ENCODE results near the gene TP73.

TP73 gene

DNA sequence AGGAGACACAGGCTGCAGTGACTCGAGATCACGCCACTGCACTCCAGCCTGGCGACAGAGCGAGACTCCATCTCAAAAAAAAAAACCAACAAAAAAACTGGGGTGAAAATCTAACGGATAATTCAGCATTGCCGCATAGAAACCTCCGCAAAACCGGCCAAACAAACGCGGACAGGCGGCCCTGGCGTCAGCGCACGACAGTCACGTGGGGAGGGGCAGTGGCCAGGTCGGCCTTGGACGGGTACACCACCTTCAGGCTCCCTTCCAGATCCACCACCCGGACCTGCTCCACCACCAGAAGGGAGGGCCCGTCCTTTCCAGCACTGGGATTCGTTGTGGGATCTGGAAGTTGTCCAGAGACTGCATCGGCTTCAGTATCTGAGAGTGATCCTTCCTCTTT, 128.6 kb downstream of the TP73 start:
- no peaks in the 10 kb centered on the region for H3K27me3 ChIP-seq (replicated peaks; ENCODE audit: control insufficient read depth, insufficient read depth, low read length)
- no peak for DNase-seq (ENCODE audit: extremely low read depth, insufficient read length)
- H3K4me3 ChIP-seq (replicated peaks; ENCODE audit: low read depth, low read length) = no peak overlapping the region
- peaks cover 28% of the 10 kb centered on the region for H3K36me3 ChIP-seq (ENCODE audit: control insufficient read depth, insufficient read depth, low read length)
- TF ChIP-seq, protein P1, sequence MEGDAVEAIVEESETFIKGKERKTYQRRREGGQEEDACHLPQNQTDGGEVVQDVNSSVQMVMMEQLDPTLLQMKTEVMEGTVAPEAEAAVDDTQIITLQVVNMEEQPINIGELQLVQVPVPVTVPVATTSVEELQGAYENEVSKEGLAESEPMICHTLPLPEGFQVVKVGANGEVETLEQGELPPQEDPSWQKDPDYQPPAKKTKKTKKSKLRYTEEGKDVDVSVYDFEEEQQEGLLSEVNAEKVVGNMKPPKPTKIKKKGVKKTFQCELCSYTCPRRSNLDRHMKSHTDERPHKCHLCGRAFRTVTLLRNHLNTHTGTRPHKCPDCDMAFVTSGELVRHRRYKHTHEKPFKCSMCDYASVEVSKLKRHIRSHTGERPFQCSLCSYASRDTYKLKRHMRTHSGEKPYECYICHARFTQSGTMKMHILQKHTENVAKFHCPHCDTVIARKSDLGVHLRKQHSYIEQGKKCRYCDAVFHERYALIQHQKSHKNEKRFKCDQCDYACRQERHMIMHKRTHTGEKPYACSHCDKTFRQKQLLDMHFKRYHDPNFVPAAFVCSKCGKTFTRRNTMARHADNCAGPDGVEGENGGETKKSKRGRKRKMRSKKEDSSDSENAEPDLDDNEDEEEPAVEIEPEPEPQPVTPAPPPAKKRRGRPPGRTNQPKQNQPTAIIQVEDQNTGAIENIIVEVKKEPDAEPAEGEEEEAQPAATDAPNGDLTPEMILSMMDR (IDR thresholded peaks at IDR 0.05; ENCODE audit: insufficient read depth, low read length, poor library complexity, severe bottlenecking) = no peak

DNA sequence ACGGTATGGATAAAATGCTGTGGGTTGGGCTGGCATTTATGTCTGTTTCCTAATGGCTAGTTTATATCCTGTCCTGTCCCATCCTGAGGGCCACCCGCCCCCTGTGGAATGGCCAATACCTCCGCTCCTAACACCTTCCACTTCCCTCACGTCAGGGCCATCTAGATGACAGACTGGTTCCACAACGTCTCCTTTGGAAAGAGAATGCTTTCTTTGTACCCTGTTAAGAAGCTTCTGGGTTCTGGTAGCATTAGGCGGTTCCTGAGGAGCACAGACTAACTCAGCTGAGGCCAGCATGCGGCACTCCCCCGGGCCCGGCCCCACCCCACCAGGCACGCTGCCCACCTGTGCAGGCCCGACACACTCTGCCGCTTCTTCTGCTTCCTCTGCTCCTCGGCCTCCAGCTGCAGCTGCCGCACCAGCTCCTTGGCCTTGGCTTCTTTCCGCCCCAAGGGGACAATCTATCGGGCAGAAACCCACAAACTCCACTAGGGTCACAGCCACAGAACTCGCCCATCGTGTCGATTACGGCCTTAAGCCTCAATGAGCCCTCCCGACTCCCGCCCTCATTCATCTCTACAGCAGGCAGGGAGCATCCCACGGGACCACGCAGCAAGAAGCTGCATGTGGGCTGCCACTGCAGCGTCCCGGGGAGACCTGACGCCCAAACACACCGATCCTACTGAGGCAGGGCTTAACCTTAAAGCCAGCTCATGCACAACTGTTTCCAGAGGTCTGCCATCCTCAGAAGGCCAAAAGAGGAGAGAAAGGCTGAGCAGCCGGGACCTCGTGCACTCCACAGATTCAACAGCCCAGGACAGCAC, 131.5 kb downstream of the TP73 start:
- Histone ChIP-seq H3K27me3 (replicated peaks; ENCODE audit: control insufficient read depth, insufficient read depth, low read length) (no peaks in the 10 kb centered on the region), H3K36me3 (ENCODE audit: control insufficient read depth, insufficient read depth, low read length) (peaks cover 39% of the 10 kb centered on the region), H3K4me3 (replicated peaks; ENCODE audit: low read depth, low read length) (no peak overlapping the region)
- no peak for DNase-seq (ENCODE audit: extremely low read depth, insufficient read length)
- TF ChIP-seq, protein P1 (IDR thresholded peaks at IDR 0.05; ENCODE audit: insufficient read depth, low read length, poor library complexity, severe bottlenecking) = no peak

- Histone ChIP-seq H3K4me3 (replicated peaks; ENCODE audit: low read depth, low read length) (no peak overlapping the region), H3K36me3 (ENCODE audit: control insufficient read depth, insufficient read depth, low read length) (peaks cover 35% of the 10 kb centered on the region), H3K27me3 (replicated peaks; ENCODE audit: control insufficient read depth, insufficient read depth, low read length) (no peaks in the 10 kb centered on the region)
- TF ChIP-seq, protein P1 (IDR thresholded peaks at IDR 0.05; ENCODE audit: insufficient read depth, low read length, poor library complexity, severe bottlenecking) = no peak
- DNase-seq (ENCODE audit: extremely low read depth, insufficient read length) = no peak
Observed at GRCh38 chr1:3785045-3785444, 132.7 kb downstream of the TP73 start.

DNA sequence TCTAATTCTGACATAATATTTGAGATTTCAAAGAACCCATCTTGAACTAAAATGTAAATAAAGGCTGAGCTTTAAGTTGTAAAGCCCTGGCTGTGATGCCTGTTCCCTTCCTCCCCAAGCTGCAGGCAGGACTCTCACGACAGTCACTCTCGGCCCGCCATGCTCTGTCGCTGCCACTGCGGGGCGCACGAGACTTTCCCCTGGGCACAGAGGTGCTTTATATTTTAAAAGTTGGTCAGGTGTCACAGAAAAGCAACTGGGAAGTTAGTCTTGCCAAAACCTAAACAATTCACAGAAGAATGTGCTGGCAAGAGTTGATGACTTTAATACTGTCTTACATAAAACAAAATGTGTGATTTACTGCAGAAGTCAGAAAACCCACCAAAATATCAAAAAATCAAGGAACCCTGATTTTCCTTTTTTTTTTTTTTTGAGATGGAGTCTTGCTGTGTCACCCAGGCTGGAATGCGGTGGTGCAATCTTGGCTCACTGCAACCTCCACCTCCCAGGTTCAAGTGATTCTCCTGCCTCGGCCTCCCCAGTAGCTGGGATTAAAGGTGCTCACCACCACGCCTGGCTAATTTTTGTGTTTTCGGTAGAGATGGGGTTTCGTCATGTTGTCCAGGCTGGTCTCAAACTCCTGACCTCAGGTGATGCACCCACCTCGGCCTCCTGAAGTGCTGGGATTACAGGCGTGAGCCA, 133.3 kb downstream of the TP73 start:
- Histone ChIP-seq H3K4me3 (replicated peaks; ENCODE audit: low read depth, low read length) (no peak overlapping the region), H3K36me3 (ENCODE audit: control insufficient read depth, insufficient read depth, low read length) (peaks cover 36% of the 10 kb centered on the region), H3K27me3 (replicated peaks; ENCODE audit: control insufficient read depth, insufficient read depth, low read length) (no peaks in the 10 kb centered on the region)
- TF ChIP-seq, protein P1 (IDR thresholded peaks at IDR 0.05; ENCODE audit: insufficient read depth, low read length, poor library complexity, severe bottlenecking) = peak; percentile 5
- no peak for DNase-seq (ENCODE audit: extremely low read depth, insufficient read length)
